ENCODE measurements around the gene RASGRF2.
A peak's percentile ranks its signal among the peaks of the same experiment; 100 is the strongest.
"Not testable (repeated sequence)": the region's sequence is repeated elsewhere in the genome, so short reads cannot be mapped to it uniquely, and the experiment has no call there.

Gene RASGRF2

GRCh38 chr5:81246697-81247096 is 286.5 kb downstream of the RASGRF2 start:
- DNase-seq, result no peak

- DNase-seq, result no peak
Observed at GRCh38 chr5:81247441-81247972, 287.3 kb downstream of the RASGRF2 start.

GRCh38 chr5:81249240-81249639 is 289.1 kb downstream of the RASGRF2 start:
- DNase-seq, result no peak

GRCh38 chr5:81250004-81250403 is 289.8 kb downstream of the RASGRF2 start:
- no peak for DNase-seq

GRCh38 chr5:81251922-81252321 is 291.8 kb downstream of the RASGRF2 start:
- no peak for DNase-seq

- no peak for DNase-seq
Observed at GRCh38 chr5:81252904-81253303, 292.7 kb downstream of the RASGRF2 start.

- no peak for DNase-seq
Observed at GRCh38 chr5:81253875-81254274, 293.7 kb downstream of the RASGRF2 start.

GRCh38 chr5:81254886-81255559 is 294.9 kb downstream of the RASGRF2 start:
- no peak for DNase-seq

- DNase-seq, result no peak
Observed at GRCh38 chr5:81256766-81257165, 296.6 kb downstream of the RASGRF2 start.

GRCh38 chr5:81262796-81263195 is 302.6 kb downstream of the RASGRF2 start:
- not testable (repeated sequence) for DNase-seq

- no peak for DNase-seq
Observed at GRCh38 chr5:81265101-81265500, 304.9 kb downstream of the RASGRF2 start.

- DNase-seq, result no peak
Observed at GRCh38 chr5:81268521-81269196, 308.5 kb downstream of the RASGRF2 start.

- no peak for DNase-seq
Observed at GRCh38 chr5:81269751-81270393, 309.7 kb downstream of the RASGRF2 start.

GRCh38 chr5:81270394-81271027 is 310.3 kb downstream of the RASGRF2 start:
- DNase-seq, result peak; percentile 33
